Activated T-cell treated with anti-CD3 and anti-CD28 coated beads, Interleukin-2, amount 50 U/mL, for 72 hours (primary cell): ENCODE measurements around the gene USP2. TPM values are rescaled to one million over a fixed set of nuclear protein-coding genes. Genes with fewer than 3 reads are reported as not detected.

Experiments
- ATAC-seq, 2 donors: fragments of 150-1000 bp; cut with Tn5 transposase; replicated peaks in 1 of 2; 2 replicates each; pipeline ENCODE4 v1.10.0; 2021; ENCODE audit warnings: moderate library complexity in 2 of 2, mild to moderate bottlenecking in 1 of 2
- DNase-seq, 2 donors: peaks; one replicate each; pipeline ENCODE4 v3.0.0; 2021 to 2022; ENCODE audit warnings: mixed read lengths in 1 of 2
- H3K27ac Mint-ChIP-seq: one replicate; pipeline ENCODE4 v1.8.0; 2022; ENCODE audit warnings: mild to moderate bottlenecking, moderate library complexity, mixed read lengths
- H3K27me3 Mint-ChIP-seq: one replicate; pipeline ENCODE4 v1.8.0; 2022; ENCODE audit warnings: low read depth, mixed read lengths
- H3K36me3 Mint-ChIP-seq, 2 donors: one replicate each; pipeline ENCODE4 v1.8.0; 2022; ENCODE audit warnings: mixed read lengths in 2 of 2, mild to moderate bottlenecking in 1 of 2; ENCODE audit not compliant: insufficient read depth in 2 of 2
- H3K4me1 Mint-ChIP-seq: one replicate; pipeline ENCODE4 v1.8.0; 2022; ENCODE audit warnings: low read depth, mixed read lengths
- H3K4me3 Mint-ChIP-seq, 2 donors: one replicate each; pipeline ENCODE4 v1.8.0; 2022; ENCODE audit warnings: mild to moderate bottlenecking in 2 of 2, mixed read lengths in 2 of 2, moderate library complexity in 2 of 2
- H3K9me3 Mint-ChIP-seq, 2 donors: one replicate each; pipeline ENCODE4 v1.8.0; 2022; ENCODE audit warnings: mixed read lengths in 2 of 2
- total RNA-seq, 2 donors: library from RNA; stranded (reverse); gene quantifications; one replicate each; pipeline ENCODE4 v1.2.3, GENCODE V29; 2022

The USP2 gene
- total RNA-seq, 2 donors from 2014 or later, result 0.91 to 3.0 TPM

DNA sequence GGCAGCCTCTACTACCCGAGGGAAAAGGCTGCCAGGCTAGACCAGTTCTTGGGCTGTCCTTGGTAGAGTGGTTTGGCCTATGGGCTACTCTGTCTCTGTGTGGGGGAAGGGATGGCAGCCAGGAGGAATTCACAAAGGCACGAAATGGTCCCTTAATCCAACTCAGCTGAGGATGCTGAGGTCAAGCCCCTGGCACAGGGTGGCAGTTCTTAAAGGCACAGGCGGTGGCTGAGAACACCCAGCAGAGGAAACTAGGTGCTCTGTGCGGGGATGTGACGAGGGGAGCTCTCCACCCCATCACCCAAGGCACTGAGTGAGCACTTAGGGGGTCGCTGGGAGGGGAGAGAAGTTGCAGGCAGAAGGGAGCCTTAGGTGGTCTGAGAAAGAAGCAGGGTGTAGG is 34.9 kb downstream of the USP2 start, which contains the start of gene MFRP:
TSS of gene MFRP (minus strand) at position 101 of the 400 bp plus-strand sequence. CDS start 192 bp downstream, outside the sequence.
- DNase-seq, result no peak
- H3K36me3 Mint-ChIP-seq, result peaks cover 0 to 2% of the 10 kb centered on the region in 2 donors
- peaks cover 4% of the 10 kb centered on the region for H3K4me1 Mint-ChIP-seq
- peaks cover 40% of the 10 kb centered on the region for H3K27me3 Mint-ChIP-seq
- H3K4me3 Mint-ChIP-seq, result no peak within 1 kb of the TSS
- no peaks in the 10 kb centered on the region for H3K9me3 Mint-ChIP-seq
- H3K27ac Mint-ChIP-seq, result no peak within 1 kb of the TSS
- no peak for ATAC-seq

- no peak for ATAC-seq
- Mint-ChIP-seq H3K27ac (no peak overlapping the region), H3K27me3 (peaks cover 40% of the 10 kb centered on the region), H3K36me3 (no peaks in the 10 kb centered on the region), H3K9me3 (no peaks in the 10 kb centered on the region), H3K4me3 (no peak overlapping the region), H3K4me1 (peaks cover 11% of the 10 kb centered on the region)
- no peak for DNase-seq
These were observed 35.8 kb downstream of the USP2 start for GRCh38 chr11:119345685-119346084.

DNA sequence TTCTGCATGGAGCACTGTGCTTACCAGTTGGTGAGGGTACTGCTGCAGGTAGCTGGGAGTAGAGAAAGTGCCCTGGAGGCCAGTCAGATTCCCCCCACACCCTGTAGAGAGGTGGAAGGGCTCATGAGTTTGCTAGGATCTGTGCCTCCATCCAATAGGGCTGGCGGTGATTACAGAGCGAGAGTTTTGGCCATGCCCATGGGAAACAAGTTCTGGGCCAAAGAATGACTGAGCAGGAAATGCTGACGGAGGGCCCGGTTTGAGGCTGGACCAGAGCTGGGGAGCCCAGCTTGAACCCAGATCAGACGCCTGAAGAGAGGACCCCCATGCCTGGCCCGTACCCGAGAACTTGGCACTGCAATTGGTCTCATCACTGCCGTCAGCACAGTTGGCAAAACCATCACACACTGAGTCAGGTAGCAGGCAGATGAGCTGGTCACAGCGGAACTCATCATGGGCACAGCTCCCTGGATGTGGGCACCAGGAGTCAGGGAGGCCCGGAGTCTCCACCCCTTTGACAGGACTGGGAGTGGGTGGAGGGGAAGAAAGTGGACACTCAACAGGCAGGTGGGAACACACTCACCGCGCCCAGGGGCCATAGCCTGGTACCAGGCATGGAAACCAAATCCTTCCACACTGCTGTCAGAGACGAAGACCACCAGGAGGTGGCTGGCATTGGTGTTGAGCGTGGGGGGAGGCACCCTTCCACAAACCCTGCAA is 37.0 kb downstream of the USP2 start:
- ATAC-seq (no peak), DNase-seq (no peak)
- Mint-ChIP-seq H3K27ac (no peak overlapping the region), H3K36me3 (no peaks in the 10 kb centered on the region), H3K27me3 (peaks cover 41% of the 10 kb centered on the region), H3K4me3 (no peak overlapping the region), H3K4me1 (peaks cover 8% of the 10 kb centered on the region), H3K9me3 (no peaks in the 10 kb centered on the region)

GRCh38 chr11:119343726-119344125 is 37.8 kb downstream of the USP2 start:
- Mint-ChIP-seq H3K9me3 (no peaks in the 10 kb centered on the region), H3K4me1 (peaks cover 15% of the 10 kb centered on the region), H3K4me3 (no peak overlapping the region), H3K36me3 (peaks cover 0 to 2% of the 10 kb centered on the region in 2 donors), H3K27me3 (peaks cover 46% of the 10 kb centered on the region), H3K27ac (no peak overlapping the region)
- ATAC-seq (no peak), DNase-seq (no peak)

GRCh38 chr11:119342362-119343130 is 38.9 kb downstream of the USP2 start:
- no peak overlapping the region for H3K27ac Mint-ChIP-seq
- DNase-seq (no peak), ATAC-seq (no peak)
- no peak overlapping the region for H3K4me3 Mint-ChIP-seq
- peaks cover 42% of the 10 kb centered on the region for H3K27me3 Mint-ChIP-seq
- no peaks in the 10 kb centered on the region for H3K9me3 Mint-ChIP-seq
- peaks cover 27% of the 10 kb centered on the region for H3K4me1 Mint-ChIP-seq
- peaks cover 0 to 2% of the 10 kb centered on the region in 2 donors for H3K36me3 Mint-ChIP-seq

- no peaks in the 10 kb centered on the region for H3K9me3 Mint-ChIP-seq
- H3K4me3 Mint-ChIP-seq, result no peak overlapping the region
- peaks cover 33% of the 10 kb centered on the region for H3K4me1 Mint-ChIP-seq
- H3K27ac Mint-ChIP-seq, result no peak overlapping the region
- H3K36me3 Mint-ChIP-seq, result peaks cover 0 to 2% of the 10 kb centered on the region in 2 donors
- DNase-seq (no peak), ATAC-seq (no peak)
- peaks cover 36% of the 10 kb centered on the region for H3K27me3 Mint-ChIP-seq
These were observed 39.5 kb downstream of the USP2 start for GRCh38 chr11:119342023-119342300.

DNA sequence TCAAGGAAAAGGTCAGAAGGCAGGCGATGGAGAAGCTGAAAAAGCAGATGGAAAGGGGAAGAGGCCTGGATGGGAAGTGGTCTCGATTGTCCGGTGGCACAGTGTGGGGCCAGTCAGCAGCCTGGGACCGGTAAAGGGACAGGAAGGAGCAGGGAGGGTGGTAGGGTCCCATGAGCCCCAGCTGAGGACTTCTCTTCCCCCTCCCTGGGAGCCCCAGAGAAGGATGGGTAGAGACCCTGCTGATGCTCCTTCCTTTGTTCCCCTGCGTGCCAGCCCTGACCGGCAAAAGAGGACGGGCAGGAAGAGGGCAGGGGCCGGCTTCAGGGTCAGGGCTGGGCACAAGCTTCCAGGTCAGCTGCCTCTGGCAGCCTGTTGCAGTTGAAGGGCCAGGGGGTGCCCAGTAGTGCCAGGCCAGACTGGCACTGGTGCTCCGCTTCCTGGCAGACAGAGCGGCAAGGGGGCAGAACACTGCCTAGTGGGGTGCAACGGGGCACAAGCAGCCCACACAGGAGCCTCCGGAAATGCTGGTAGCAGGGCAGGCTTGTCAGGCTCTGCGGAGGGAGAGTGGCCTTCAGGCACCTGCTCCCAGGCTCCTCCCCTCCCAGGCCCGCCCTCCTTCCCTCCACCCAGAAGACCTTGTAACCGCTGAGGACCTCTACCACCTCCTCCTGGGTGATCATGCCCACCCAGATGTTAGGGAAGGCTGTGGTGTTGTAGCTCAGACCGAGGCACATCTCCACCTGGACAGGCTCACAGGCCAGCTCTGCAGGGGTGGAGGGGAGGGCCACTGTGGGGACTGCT is 40.1 kb downstream of the USP2 start:
- peak overlapping the region in 1 of 2 donors; percentile 36 for H3K4me3 Mint-ChIP-seq
- no peak for ATAC-seq

DNA sequence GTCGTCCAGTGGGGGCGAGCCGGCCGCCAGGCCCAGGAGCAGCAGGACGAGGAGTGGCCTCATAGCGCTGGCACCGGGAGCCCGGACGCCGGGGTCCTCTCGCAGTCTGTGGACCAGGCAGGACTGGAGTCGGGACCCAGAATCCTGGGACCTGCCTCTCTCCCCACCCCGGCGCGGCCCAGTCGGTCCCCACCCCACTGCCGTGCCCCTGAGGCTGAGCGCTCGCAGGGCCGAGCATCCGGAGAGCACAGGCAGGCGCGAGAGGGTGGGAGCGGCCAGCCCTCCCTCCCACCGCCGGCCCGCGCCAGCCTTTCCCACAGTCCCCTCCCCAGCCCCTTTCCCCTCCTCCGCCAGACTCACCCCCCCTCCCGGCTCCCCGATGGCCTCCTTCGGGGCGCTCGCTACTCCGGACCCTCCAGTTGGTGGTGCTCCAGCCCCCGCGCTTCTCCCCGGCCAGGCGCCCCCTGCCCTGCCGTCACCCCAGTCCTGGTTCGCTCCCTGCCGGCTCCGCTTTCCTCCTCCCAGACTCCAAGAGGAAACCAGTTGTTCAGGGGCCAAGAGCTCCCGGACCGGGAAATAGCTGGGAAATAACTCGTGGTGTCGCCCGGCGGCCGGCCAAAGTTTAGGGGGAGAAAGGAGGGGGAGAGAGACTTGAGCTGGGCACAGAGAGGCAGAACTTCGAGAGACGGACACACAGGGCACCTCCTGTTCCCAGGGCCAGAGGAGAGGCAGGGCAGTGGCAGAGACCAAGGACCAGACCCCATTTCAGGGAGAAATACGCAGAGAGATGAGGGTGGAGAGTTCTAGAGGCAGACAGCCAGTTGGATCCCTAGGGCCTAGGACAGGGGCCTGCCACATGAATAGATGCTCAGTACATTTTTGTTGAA is 40.9 kb downstream of the USP2 start, which contains the start of gene C1QTNF5:
TSS of gene C1QTNF5 (minus strand) at position 549 of the 887 bp plus-strand sequence. CDS start at position 63, 486 bp downstream.
- DNase-seq, result no peak
- no peaks in the 10 kb centered on the region for H3K9me3 Mint-ChIP-seq
- peaks cover 34% of the 10 kb centered on the region for H3K27me3 Mint-ChIP-seq
- no peak within 1 kb of the TSS for H3K27ac Mint-ChIP-seq
- ATAC-seq, result peak in 1 of 2 donors; percentile 16
- H3K4me1 Mint-ChIP-seq, result peaks cover 46% of the 10 kb centered on the region
- H3K4me3 Mint-ChIP-seq, result peak within 1 kb of the TSS; percentile 27 to 36
- H3K36me3 Mint-ChIP-seq, result peaks cover 2 to 4% of the 10 kb centered on the region in 2 donors

More for the DNA sequence above, 40.1 kb downstream of the USP2 start:
- Mint-ChIP-seq H3K4me1 (peaks cover 38% of the 10 kb centered on the region), H3K9me3 (no peaks in the 10 kb centered on the region), H3K27ac (no peak overlapping the region), H3K27me3 (peaks cover 34% of the 10 kb centered on the region), H3K36me3 (peaks cover 2 to 4% of the 10 kb centered on the region in 2 donors)
- no peak for DNase-seq

GRCh38 chr11:119339589-119340334 is 41.7 kb downstream of the USP2 start:
- no peaks in the 10 kb centered on the region for H3K9me3 Mint-ChIP-seq
- DNase-seq, result peak; percentile 63 to 67
- H3K4me3 Mint-ChIP-seq, result peak overlapping the region; percentile 71 to 75
- no peak overlapping the region for H3K27ac Mint-ChIP-seq
- peaks cover 34% of the 10 kb centered on the region for H3K27me3 Mint-ChIP-seq
- peak; percentile 52 to 53 for ATAC-seq
- H3K36me3 Mint-ChIP-seq, result peaks cover 2 to 7% of the 10 kb centered on the region in 2 donors
- peaks cover 54% of the 10 kb centered on the region for H3K4me1 Mint-ChIP-seq

DNA sequence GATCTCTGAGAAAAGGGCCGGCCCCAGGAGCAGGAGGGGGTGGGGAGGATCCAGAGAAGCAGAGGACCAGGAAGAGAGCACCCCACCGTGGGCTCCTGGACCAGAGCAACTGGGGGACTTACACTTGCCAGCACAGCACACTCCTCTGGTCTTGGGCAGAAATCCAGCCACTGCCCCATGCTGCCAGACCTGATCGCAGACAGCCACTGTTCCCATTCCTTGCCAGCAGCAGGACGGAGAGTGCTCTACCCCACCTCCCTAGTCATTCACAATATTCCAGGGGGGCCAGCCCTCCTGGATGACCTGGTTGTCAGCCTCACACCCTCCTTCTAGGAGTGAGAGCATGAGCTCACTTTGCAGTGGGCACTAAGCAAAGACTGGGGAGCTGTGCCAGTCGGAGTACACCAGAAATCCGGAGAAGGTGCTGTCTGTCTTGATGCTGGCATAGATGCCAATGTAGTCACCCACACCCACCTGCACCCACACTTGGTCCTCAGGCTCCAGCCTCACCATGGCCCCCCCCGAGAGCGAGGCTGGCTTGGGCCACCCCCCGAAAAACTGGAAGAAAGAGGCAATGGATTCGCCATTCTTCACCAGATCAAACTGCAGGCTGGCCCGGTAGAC is 42.4 kb downstream of the USP2 start:
- Mint-ChIP-seq H3K27me3 (peaks cover 34% of the 10 kb centered on the region), H3K27ac (no peak overlapping the region), H3K4me1 (peaks cover 55% of the 10 kb centered on the region), H3K36me3 (peaks cover 2 to 8% of the 10 kb centered on the region in 2 donors), H3K9me3 (no peaks in the 10 kb centered on the region), H3K4me3 (peak overlapping the region; percentile 71 to 75)
- no peak for ATAC-seq
- no peak for DNase-seq

DNA sequence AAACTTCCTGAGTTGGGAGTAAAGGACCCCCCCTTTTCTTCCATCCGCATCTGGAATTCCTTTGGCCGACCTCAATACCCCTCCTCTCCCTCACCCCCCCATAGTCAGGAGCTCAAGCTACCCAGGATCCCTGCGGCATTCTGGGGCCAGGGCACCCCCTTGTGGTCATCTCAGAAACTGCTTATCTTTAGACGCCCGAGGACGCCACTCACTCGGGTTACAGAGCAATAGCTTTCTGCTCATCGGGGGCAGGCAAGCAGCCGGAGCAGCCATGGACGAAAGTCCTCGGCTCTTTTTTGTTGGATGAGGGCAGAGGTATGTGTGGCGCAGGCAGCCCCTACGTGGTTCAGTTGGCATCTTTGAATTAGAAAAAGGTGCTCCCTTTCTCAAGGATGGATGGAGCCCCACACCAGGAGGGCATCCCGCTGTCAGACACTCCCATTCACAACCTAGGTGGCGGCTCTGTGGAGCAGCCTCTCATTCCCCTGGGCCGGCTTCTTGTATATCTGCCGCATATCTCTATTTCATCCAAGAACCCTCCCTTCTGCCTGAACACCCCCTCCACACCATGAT is 43.1 kb downstream of the USP2 start:
- H3K4me1 Mint-ChIP-seq, result peaks cover 61% of the 10 kb centered on the region
- ATAC-seq, result peak; percentile 29 to 42
- peaks cover 2 to 8% of the 10 kb centered on the region in 2 donors for H3K36me3 Mint-ChIP-seq
- H3K27me3 Mint-ChIP-seq, result peaks cover 31% of the 10 kb centered on the region
- DNase-seq, result peak; percentile 73 to 78
- peak overlapping the region; percentile 50 to 53 for H3K4me3 Mint-ChIP-seq
- H3K9me3 Mint-ChIP-seq, result no peaks in the 10 kb centered on the region
- H3K27ac Mint-ChIP-seq, result no peak overlapping the region
